HL-60 (cell line): Measurements from ENCODE around the gene ABI2.
"Not testable (repeated sequence)": the region's sequence is repeated elsewhere in the genome, so short reads cannot be mapped to it uniquely, and the experiment has no call there.

Experiments
- DNase-seq, 2 experiments: peaks; one replicate each; pipeline ENCODE4 v3.0.0-alpha.2; 2010 to 2020; ENCODE audit warnings: low read depth in 1 of 2, low spot score in 1 of 2
- H3K27ac ChIP-seq: fragments of 250-450 bp; sonication (Bioruptor Pico); replicated peaks from 2 replicates; pipeline ENCODE4 v1.5.1; 2020; ENCODE audit warnings: mild to moderate bottlenecking, moderate library complexity
- H3K27me3 ChIP-seq: fragments of 250-450 bp; sonication (Bioruptor Pico); 2 replicates; pipeline ENCODE4 v1.5.1; 2021; ENCODE audit warnings: mild to moderate bottlenecking, moderate library complexity; ENCODE audit not compliant: insufficient read depth, poor library complexity, severe bottlenecking
- H3K4me3 ChIP-seq: replicated peaks from 2 replicates; pipeline ENCODE4 v1.5.1; 2011; ENCODE audit warnings: mild to moderate bottlenecking, control low read depth, low read length; ENCODE audit not compliant: insufficient read depth
- CTCF ChIP-seq: IDR thresholded peaks from one replicate; pipeline ENCODE4 v1.5.1; 2011; ENCODE audit warnings: low read length, control low read depth, inconsistent platforms; ENCODE audit not compliant: insufficient read depth
- GABPA ChIP-seq: IDR thresholded peaks from 2 replicates; pipeline ENCODE4 v1.6.1; 2012; ENCODE audit warnings: low read depth
- POLR2AphosphoS5 ChIP-seq: IDR thresholded peaks from 2 replicates; pipeline ENCODE4 v1.6.1; 2012; ENCODE audit warnings: low read depth
- REST ChIP-seq: IDR thresholded peaks from 2 replicates; pipeline ENCODE4 v1.6.1; 2012; ENCODE audit warnings: low read depth; ENCODE audit not compliant: insufficient replicate concordance
- SPI1 ChIP-seq: IDR thresholded peaks from 2 replicates; pipeline ENCODE4 v1.6.1; 2012; ENCODE audit warnings: low read depth, mild to moderate bottlenecking, borderline replicate concordance

ABI2 gene

GRCh38 chr2:203361922-203362321, 33.7 kb downstream of the ABI2 start:
- Histone ChIP-seq H3K27ac (no peak overlapping the region), H3K27me3 (no peaks in the 10 kb centered on the region), H3K4me3 (no peak overlapping the region)
- no peak for DNase-seq
- TF ChIP-seq POLR2AphosphoS5 (no peak), CTCF (no peak), SPI1 (no peak), REST (no peak), GABPA (no peak)

- TF ChIP-seq POLR2AphosphoS5 (no peak), SPI1 (no peak), CTCF (no peak), GABPA (no peak), REST (no peak)
These were observed 38.7 kb downstream of the ABI2 start for GRCh38 chr2:203366639-203367466.

GRCh38 chr2:203372706-203373105, 44.5 kb downstream of the ABI2 start:
- not testable (repeated sequence) for H3K27me3 ChIP-seq, DNase-seq

More at GRCh38 chr2:203366639-203367466, 38.7 kb downstream of the ABI2 start:
- no peaks in the 10 kb centered on the region for H3K27me3 ChIP-seq
- DNase-seq = no peak
- H3K4me3 ChIP-seq = no peak overlapping the region
- H3K27ac ChIP-seq = no peak overlapping the region

GRCh38 chr2:203376173-203376572, 48.0 kb downstream of the ABI2 start:
- H3K4me3 ChIP-seq = no peak overlapping the region
- H3K27me3 ChIP-seq = no peaks in the 10 kb centered on the region
- TF ChIP-seq GABPA (no peak), REST (no peak), POLR2AphosphoS5 (no peak), CTCF (no peak), SPI1 (no peak)
- DNase-seq = no peak
- H3K27ac ChIP-seq = no peak overlapping the region

More at GRCh38 chr2:203372706-203373105, 44.5 kb downstream of the ABI2 start:
- H3K4me3 ChIP-seq, H3K27ac ChIP-seq: not testable (repeated sequence)
